GM23338 (cell line): ENCODE measurements around the gene GALNT14. TPM values are rescaled to one million over a fixed set of nuclear protein-coding genes. Genes with fewer than 3 reads are reported as not detected.

Experiments
- ATAC-seq: fragments of 200-7000 bp; cut with Tn5 transposase; 3 replicates; pipeline ENCODE4 v1.9.1; 2020
- DNase-seq: peaks from one replicate; pipeline ENCODE4 v3.0.0-alpha.2; 2015; ENCODE audit warnings: low spot score
- H2AFZ ChIP-seq: fragments of 200-600 bp; sonication (generic); 2 replicates; pipeline ENCODE4 v1.8.0; 2016; ENCODE audit warnings: antibody characterized with exemption, mild to moderate bottlenecking, moderate library complexity
- H3F3A ChIP-seq: fragments of 200-600 bp; sonication (generic); replicated peaks from 2 replicates; pipeline ENCODE4 v1.8.0; 2017; ENCODE audit warnings: antibody characterized with exemption, mixed run types, low read depth
- H3K27ac ChIP-seq: fragments of 200-600 bp; sonication (generic); 2 replicates; pipeline ENCODE4 v1.6.1; 2016; ENCODE audit warnings: low read depth
- H3K27me3 ChIP-seq: fragments of 200-600 bp; sonication (generic); 2 replicates; pipeline ENCODE4 v1.8.0; 2016; ENCODE audit warnings: mild to moderate bottlenecking, mixed run types, moderate library complexity; ENCODE audit not compliant: insufficient read depth
- H3K36me3 ChIP-seq: fragments of 200-600 bp; sonication (generic); 2 replicates; pipeline ENCODE4 v1.8.0; 2016; ENCODE audit warnings: mild to moderate bottlenecking; ENCODE audit not compliant: insufficient read depth
- H3K4me1 ChIP-seq: fragments of 200-600 bp; sonication (generic); 2 replicates; pipeline ENCODE4 v1.8.0; 2016; ENCODE audit warnings: mild to moderate bottlenecking, moderate library complexity; ENCODE audit not compliant: insufficient read depth
- H3K4me2 ChIP-seq: fragments of 200-600 bp; sonication (generic); 2 replicates; pipeline ENCODE4 v1.7.1; 2017; ENCODE audit warnings: mixed run types
- H3K4me3 ChIP-seq: fragments of 200-600 bp; sonication (generic); 2 replicates; pipeline ENCODE4 v1.6.1; 2016; ENCODE audit warnings: mixed run types
- H3K79me2 ChIP-seq: fragments of 200-600 bp; sonication (generic); replicated peaks from 2 replicates; pipeline ENCODE4 v1.8.0; 2017; ENCODE audit warnings: mild to moderate bottlenecking; ENCODE audit not compliant: insufficient read depth
- H3K9me2 ChIP-seq: fragments of 200-600 bp; sonication (generic); 2 replicates; pipeline ENCODE4 v1.8.0; 2017; ENCODE audit not compliant: insufficient read depth
- H4K20me1 ChIP-seq: fragments of 200-600 bp; sonication (generic); replicated peaks from 2 replicates; pipeline ENCODE4 v1.8.0; 2017; ENCODE audit warnings: mild to moderate bottlenecking; ENCODE audit not compliant: insufficient read depth
- H3K27ac Mint-ChIP-seq: 2 replicates; pipeline ENCODE4 v1.8.0; 2020; ENCODE audit warnings: inconsistent platforms, mild to moderate bottlenecking, moderate library complexity, mixed read lengths
- H3K27me3 Mint-ChIP-seq: 3 replicates; pipeline ENCODE4 v1.8.0; 2022; ENCODE audit warnings: low read depth, mild to moderate bottlenecking, moderate library complexity, mixed read lengths, inconsistent platforms; ENCODE audit not compliant: insufficient read depth, poor library complexity
- H3K36me3 Mint-ChIP-seq: 3 replicates; pipeline ENCODE4 v1.8.0; 2021; ENCODE audit warnings: low read depth, mild to moderate bottlenecking, inconsistent platforms, moderate library complexity, mixed read lengths
- H3K4me1 Mint-ChIP-seq: 3 replicates; pipeline ENCODE4 v1.8.0; 2020; ENCODE audit warnings: mild to moderate bottlenecking, inconsistent platforms, mixed read lengths
- H3K4me3 Mint-ChIP-seq: 3 replicates; pipeline ENCODE4 v1.8.0; 2021; ENCODE audit warnings: moderate library complexity, mild to moderate bottlenecking, inconsistent platforms, mixed read lengths
- H3K9me3 Mint-ChIP-seq: 3 replicates; pipeline ENCODE4 v1.8.0; 2020; ENCODE audit warnings: moderate library complexity, mild to moderate bottlenecking, inconsistent platforms, mixed read lengths
- CREB1 ChIP-seq: fragments of 250-450 bp; sonication (Bioruptor Pico); IDR thresholded peaks from 2 replicates; pipeline ENCODE4 v1.5.0; 2020; ENCODE audit warnings: low read depth, mild to moderate bottlenecking, moderate library complexity
- EZH2 ChIP-seq: fragments of 200-600 bp; sonication (generic); IDR thresholded peaks from one replicate; pipeline ENCODE4 v1.8.0; 2017; ENCODE audit warnings: antibody characterized with exemption, mild to moderate bottlenecking, low read depth; ENCODE audit not compliant: unreplicated experiment
- EZH2phosphoT487 ChIP-seq: fragments of 200-600 bp; sonication (generic); IDR thresholded peaks from one replicate; pipeline ENCODE4 v1.8.1; 2018; ENCODE audit warnings: antibody characterized with exemption; ENCODE audit not compliant: unreplicated experiment
- NANOG ChIP-seq: IDR thresholded peaks from 2 replicates; pipeline ENCODE4 v1.6.1; 2016; ENCODE audit warnings: antibody characterized with exemption, borderline replicate concordance
- ZNF114 ChIP-seq: fragments of 250-450 bp; sonication (Bioruptor Pico); IDR thresholded peaks from 2 replicates; pipeline ENCODE4 v1.5.0; 2020; ENCODE audit warnings: mild to moderate bottlenecking, moderate library complexity
- polyA plus RNA-seq: library from polyadenylated mRNA; unstranded; fragments of >200 nt; fragmentation: Nextera tagmentation; extraction: Ambion mirVana; gene quantifications from 2 replicates; pipeline ENCODE4 v1.2.1, GENCODE V29; 2016
- total RNA-seq: library from RNA; depleted of rRNA; stranded (reverse); fragments of >200 nt; shearing (Covaris generic); gene quantifications from 2 replicates; pipeline ENCODE4 v1.2.3, GENCODE V29; 2014
- TF ChIP-seq, protein P1 (sequence below): fragments of 250-450 bp; sonication (Bioruptor Pico); IDR thresholded peaks from 2 replicates; pipeline ENCODE4 v1.5.0; 2020; ENCODE audit warnings: mild to moderate bottlenecking, moderate library complexity
- TF ChIP-seq, protein P2 (sequence below): IDR thresholded peaks from one replicate; pipeline ENCODE4 v1.6.1; 2018; ENCODE audit warnings: antibody characterized with exemption; ENCODE audit not compliant: unreplicated experiment

Gene GALNT14
- total and polyA plus RNA-seq, 2 experiments from 2014 or later = 5.4 to 7.7 TPM

DNA sequence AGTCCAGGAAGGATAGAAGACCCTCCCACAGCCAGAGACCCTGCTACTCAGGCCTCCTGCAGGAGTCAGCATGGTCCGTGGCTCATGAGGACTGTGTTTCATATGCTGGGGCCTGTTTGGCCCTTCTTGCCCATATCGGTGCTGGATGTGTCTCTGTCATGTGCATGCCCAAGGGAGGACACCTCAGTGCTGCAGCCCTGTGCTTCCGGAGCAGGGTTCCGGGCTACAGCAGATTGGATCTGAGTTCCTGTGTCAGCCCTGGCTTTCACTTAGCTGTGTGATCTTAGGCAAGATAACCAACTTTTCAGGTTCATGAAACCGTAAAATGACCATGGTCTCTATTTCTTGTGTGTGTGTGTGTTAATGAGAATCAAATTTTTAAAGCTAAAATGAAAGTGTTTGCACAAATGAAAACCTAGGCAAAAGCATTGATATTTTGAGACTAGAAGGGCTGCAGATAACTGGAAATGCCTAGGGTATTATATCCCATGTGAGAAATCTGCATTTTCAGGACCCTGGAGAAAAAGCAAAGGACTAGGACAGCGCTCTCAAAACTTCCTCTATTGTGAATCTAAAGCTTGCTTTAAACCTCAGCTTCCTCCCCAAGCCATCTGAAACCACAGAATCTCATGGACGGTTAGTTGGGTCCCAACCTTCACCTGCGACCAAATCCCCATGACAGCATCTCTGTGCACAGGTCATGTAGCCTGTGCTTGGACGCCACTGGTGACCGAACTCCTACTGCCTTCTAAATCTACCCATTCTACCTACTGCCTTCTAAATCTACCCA is 272.2 kb downstream of the GALNT14 start (continued):
- no peak for TF ChIP-seq EZH2

DNA sequence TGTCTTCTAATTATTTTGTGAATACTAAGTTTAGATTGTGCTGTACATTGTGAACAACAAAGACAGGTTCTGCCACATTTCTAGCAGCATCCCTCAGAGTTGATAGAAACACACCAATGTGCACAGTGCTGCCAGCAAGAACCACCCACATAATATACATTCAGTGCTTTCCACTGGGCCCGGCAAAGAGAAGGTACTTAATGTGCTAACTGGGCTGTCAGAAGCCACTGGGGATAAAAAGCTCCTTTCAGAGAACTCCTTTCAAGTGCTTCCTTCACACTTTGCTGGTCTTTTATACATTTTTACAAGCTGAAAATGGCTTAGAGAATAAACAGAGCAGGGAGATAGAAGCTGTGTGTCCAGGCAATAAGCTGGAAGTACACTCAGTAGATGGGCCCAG is 273.0 kb downstream of the GALNT14 start:
- ATAC-seq = no peak

More for the DNA sequence above, 273.0 kb downstream of the GALNT14 start:
- H4K20me1 ChIP-seq = no peaks in the 10 kb centered on the region
- TF ChIP-seq EZH2phosphoT487 = no peak
- TF ChIP-seq, protein P1, sequence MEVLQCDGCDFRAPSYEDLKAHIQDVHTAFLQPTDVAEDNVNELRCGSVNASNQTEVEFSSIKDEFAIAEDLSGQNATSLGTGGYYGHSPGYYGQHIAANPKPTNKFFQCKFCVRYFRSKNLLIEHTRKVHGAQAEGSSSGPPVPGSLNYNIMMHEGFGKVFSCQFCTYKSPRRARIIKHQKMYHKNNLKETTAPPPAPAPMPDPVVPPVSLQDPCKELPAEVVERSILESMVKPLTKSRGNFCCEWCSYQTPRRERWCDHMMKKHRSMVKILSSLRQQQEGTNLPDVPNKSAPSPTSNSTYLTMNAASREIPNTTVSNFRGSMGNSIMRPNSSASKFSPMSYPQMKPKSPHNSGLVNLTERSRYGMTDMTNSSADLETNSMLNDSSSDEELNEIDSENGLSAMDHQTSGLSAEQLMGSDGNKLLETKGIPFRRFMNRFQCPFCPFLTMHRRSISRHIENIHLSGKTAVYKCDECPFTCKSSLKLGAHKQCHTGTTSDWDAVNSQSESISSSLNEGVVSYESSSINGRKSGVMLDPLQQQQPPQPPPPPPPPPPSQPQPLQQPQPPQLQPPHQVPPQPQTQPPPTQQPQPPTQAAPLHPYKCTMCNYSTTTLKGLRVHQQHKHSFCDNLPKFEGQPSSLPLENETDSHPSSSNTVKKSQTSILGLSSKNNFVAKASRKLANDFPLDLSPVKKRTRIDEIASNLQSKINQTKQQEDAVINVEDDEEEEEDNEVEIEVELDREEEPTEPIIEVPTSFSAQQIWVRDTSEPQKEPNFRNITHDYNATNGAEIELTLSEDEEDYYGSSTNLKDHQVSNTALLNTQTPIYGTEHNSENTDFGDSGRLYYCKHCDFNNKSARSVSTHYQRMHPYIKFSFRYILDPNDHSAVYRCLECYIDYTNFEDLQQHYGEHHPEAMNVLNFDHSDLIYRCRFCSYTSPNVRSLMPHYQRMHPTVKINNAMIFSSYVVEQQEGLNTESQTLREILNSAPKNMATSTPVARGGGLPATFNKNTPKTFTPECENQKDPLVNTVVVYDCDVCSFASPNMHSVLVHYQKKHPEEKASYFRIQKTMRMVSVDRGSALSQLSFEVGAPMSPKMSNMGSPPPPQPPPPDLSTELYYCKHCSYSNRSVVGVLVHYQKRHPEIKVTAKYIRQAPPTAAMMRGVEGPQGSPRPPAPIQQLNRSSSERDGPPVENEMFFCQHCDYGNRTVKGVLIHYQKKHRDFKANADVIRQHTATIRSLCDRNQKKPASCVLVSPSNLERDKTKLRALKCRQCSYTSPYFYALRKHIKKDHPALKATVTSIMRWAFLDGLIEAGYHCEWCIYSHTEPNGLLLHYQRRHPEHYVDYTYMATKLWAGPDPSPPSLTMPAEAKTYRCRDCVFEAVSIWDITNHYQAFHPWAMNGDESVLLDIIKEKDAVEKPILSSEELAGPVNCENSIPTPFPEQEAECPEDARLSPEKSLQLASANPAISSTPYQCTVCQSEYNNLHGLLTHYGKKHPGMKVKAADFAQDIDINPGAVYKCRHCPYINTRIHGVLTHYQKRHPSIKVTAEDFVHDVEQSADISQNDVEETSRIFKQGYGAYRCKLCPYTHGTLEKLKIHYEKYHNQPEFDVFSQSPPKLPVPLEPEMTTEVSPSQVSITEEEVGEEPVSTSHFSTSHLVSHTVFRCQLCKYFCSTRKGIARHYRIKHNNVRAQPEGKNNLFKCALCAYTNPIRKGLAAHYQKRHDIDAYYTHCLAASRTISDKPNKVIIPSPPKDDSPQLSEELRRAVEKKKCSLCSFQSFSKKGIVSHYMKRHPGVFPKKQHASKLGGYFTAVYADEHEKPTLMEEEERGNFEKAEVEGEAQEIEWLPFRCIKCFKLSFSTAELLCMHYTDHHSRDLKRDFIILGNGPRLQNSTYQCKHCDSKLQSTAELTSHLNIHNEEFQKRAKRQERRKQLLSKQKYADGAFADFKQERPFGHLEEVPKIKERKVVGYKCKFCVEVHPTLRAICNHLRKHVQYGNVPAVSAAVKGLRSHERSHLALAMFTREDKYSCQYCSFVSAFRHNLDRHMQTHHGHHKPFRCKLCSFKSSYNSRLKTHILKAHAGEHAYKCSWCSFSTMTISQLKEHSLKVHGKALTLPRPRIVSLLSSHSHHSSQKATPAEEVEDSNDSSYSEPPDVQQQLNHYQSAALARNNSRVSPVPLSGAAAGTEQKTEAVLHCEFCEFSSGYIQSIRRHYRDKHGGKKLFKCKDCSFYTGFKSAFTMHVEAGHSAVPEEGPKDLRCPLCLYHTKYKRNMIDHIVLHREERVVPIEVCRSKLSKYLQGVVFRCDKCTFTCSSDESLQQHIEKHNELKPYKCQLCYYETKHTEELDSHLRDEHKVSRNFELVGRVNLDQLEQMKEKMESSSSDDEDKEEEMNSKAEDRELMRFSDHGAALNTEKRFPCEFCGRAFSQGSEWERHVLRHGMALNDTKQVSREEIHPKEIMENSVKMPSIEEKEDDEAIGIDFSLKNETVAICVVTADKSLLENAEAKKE (CRISPR knock-in tag) = no peak
- TF ChIP-seq, protein P2, sequence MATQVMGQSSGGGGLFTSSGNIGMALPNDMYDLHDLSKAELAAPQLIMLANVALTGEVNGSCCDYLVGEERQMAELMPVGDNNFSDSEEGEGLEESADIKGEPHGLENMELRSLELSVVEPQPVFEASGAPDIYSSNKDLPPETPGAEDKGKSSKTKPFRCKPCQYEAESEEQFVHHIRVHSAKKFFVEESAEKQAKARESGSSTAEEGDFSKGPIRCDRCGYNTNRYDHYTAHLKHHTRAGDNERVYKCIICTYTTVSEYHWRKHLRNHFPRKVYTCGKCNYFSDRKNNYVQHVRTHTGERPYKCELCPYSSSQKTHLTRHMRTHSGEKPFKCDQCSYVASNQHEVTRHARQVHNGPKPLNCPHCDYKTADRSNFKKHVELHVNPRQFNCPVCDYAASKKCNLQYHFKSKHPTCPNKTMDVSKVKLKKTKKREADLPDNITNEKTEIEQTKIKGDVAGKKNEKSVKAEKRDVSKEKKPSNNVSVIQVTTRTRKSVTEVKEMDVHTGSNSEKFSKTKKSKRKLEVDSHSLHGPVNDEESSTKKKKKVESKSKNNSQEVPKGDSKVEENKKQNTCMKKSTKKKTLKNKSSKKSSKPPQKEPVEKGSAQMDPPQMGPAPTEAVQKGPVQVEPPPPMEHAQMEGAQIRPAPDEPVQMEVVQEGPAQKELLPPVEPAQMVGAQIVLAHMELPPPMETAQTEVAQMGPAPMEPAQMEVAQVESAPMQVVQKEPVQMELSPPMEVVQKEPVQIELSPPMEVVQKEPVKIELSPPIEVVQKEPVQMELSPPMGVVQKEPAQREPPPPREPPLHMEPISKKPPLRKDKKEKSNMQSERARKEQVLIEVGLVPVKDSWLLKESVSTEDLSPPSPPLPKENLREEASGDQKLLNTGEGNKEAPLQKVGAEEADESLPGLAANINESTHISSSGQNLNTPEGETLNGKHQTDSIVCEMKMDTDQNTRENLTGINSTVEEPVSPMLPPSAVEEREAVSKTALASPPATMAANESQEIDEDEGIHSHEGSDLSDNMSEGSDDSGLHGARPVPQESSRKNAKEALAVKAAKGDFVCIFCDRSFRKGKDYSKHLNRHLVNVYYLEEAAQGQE = no peak
- no peak for TF ChIP-seq ZNF114 (CRISPR knock-in tag)
- TF ChIP-seq NANOG = no peak
- TF ChIP-seq EZH2 = no peak
- TF ChIP-seq CREB1 (CRISPR knock-in tag) = no peak
- H3K79me2 ChIP-seq = no peaks in the 10 kb centered on the region
- H3K36me3 Mint-ChIP-seq = no peaks in the 10 kb centered on the region; the same call in 2 of the 3 replicates
- H3K4me1 Mint-ChIP-seq = no peaks in the 10 kb centered on the region
- H3K4me1 ChIP-seq = no peaks in the 10 kb centered on the region
- H3K4me3 ChIP-seq = no peak overlapping the region
- H3K4me3 Mint-ChIP-seq = no peak overlapping the region
- H3K9me2 ChIP-seq = 0 out of 2 replicates have a peak, but pooled peaks cover under 1% of the 10 kb centered on the region
- H3K27me3 Mint-ChIP-seq = no peaks in the 10 kb centered on the region
- H3K9me3 Mint-ChIP-seq = no peaks in the 10 kb centered on the region
- H3K27ac ChIP-seq = no peak overlapping the region
- no peaks in the 10 kb centered on the region for H3K27me3 ChIP-seq
- no peaks in the 10 kb centered on the region for H3K36me3 ChIP-seq
- H3K27ac Mint-ChIP-seq = no peak overlapping the region
- H3F3A ChIP-seq = no peaks in the 10 kb centered on the region
- DNase-seq = no peak
- H2AFZ ChIP-seq = no peak overlapping the region
- no peak overlapping the region for H3K4me2 ChIP-seq
